K562 (cell line): Measurements from ENCODE around the gene WWC2. TPM values are rescaled to one million over a fixed set of nuclear protein-coding genes. Genes with fewer than 3 reads are reported as not detected.

ENCODE experiments used
- EWSR1 ChIP-seq: fragments of 450-650 bp; IDR thresholded peaks from 2 replicates; pipeline ENCODE4 v1.6.1; 2018; ENCODE audit warnings: borderline replicate concordance, mild to moderate bottlenecking, low read depth, moderate library complexity; ENCODE audit not compliant: partially characterized antibody
- NFRKB ChIP-seq: fragments of 450-650 bp; IDR thresholded peaks from 2 replicates; pipeline ENCODE4 v1.6.1; 2016; ENCODE audit warnings: low read depth
- NR4A1 ChIP-seq, 2 experiments: fragments of 250-450 bp in 1 of 2; fragments of 450-650 bp in 1 of 2; sonication (Bioruptor Pico) in 1 of 2; IDR thresholded peaks; 2 replicates each; pipeline versions ENCODE4 v1.4.0 to v1.6.1; 2016 to 2020; ENCODE audit warnings: mild to moderate bottlenecking in 2 of 2, missing compliant biosample characterization in 1 of 2, missing genetic modification characterization in 1 of 2, moderate library complexity in 1 of 2
- RBFOX2 ChIP-seq: fragments of 200-400 bp; formaldehyde crosslinking; IDR thresholded peaks from 2 replicates; pipeline ENCODE4 v1.6.1; 2017; ENCODE audit warnings: low read depth, mild to moderate bottlenecking, low read length, moderate library complexity
- TAF9B ChIP-seq: fragments of 450-650 bp; IDR thresholded peaks from 2 replicates; pipeline ENCODE4 v1.6.1; 2018; ENCODE audit warnings: mild to moderate bottlenecking; ENCODE audit not compliant: partially characterized antibody
- TAL1 ChIP-seq: fragments of 450-650 bp; IDR thresholded peaks from 2 replicates; pipeline ENCODE4 v1.6.1; 2016; ENCODE audit warnings: mild to moderate bottlenecking
- THRAP3 ChIP-seq: fragments of 450-650 bp; IDR thresholded peaks from 2 replicates; pipeline ENCODE4 v1.6.1; 2016; ENCODE audit warnings: mild to moderate bottlenecking, inconsistent platforms, borderline replicate concordance
- U2AF1 ChIP-seq: fragments of 200-400 bp; formaldehyde crosslinking; optimal IDR thresholded peaks from 2 replicates; pipeline ENCODE3; 2017; ENCODE audit warnings: mild to moderate bottlenecking, low read depth, low read length, moderate library complexity
- ZNF232 ChIP-seq: sonication (generic); formaldehyde crosslinking; IDR thresholded peaks from 2 replicates; pipeline ENCODE4 v1.8.0; 2022; ENCODE audit warnings: mild to moderate bottlenecking, missing genetic modification reagents
- ZNF444 ChIP-seq: fragments of 250-450 bp; sonication (Bioruptor Pico); IDR thresholded peaks from 2 replicates; pipeline ENCODE4 v1.4.0; 2020; ENCODE audit warnings: mild to moderate bottlenecking, moderate library complexity
- polyA plus RNA-seq, 8 experiments: library from polyadenylated mRNA; depleted of rRNA in 4 of 8; stranded (reverse) in 5 of 8; unstranded in 3 of 8; fragments of >200 nt; fragmentation: Nextera tagmentation in 2 of 8; fragmentation: Illumina TruSeq in 1 of 8; extraction: Ambion mirVana in 2 of 8; extraction: Trizol in 1 of 8; gene quantifications; 2 replicates each; pipeline versions ENCODE4 v1.2.1 to v1.2.3, GENCODE V29; 2011 to 2014; ENCODE audit warnings: inconsistent platforms in 1 of 8, missing spikeins in 1 of 8
- total RNA-seq, 7 experiments: library from RNA; depleted of rRNA in 6 of 7; stranded (reverse); fragments of >200 nt in 6 of 7; fragmentation: Illumina TruSeq in 2 of 7; extraction: Trizol in 2 of 7; gene quantifications; 2 replicates each; pipeline versions ENCODE4 v1.2.1 to v1.2.3, GENCODE V29; 2011 to 2021; ENCODE audit warnings: low replicate concordance in 1 of 7
- TF ChIP-seq, protein P1 (sequence below), 2 experiments: fragments of 450-650 bp in 1 of 2; sonication (generic) in 1 of 2; formaldehyde crosslinking in 1 of 2; IDR thresholded peaks; 2 replicates each; pipeline versions ENCODE4 v1.7.1 to v1.9.0; 2016 to 2022; ENCODE audit warnings: inconsistent platforms in 1 of 2, mild to moderate bottlenecking in 1 of 2, missing genetic modification reagents in 1 of 2
- TF ChIP-seq, protein P2 (sequence below): sonication (generic); formaldehyde crosslinking; IDR thresholded peaks from 2 replicates; pipeline ENCODE4 v1.8.0; 2022; ENCODE audit warnings: mild to moderate bottlenecking, missing genetic modification reagents
- TF ChIP-seq, protein P3 (sequence below): sonication (generic); formaldehyde crosslinking; IDR thresholded peaks from 2 replicates; pipeline ENCODE4 v1.8.0; 2022; ENCODE audit warnings: missing genetic modification reagents, mild to moderate bottlenecking, borderline replicate concordance

Gene WWC2
- total and polyA plus RNA-seq, 9 of the 15 experiments (the other 6 are each of a cell fraction or from before 2014, with no cell fraction given) = 3.7 to 39.4 (median 19.6) TPM

DNA sequence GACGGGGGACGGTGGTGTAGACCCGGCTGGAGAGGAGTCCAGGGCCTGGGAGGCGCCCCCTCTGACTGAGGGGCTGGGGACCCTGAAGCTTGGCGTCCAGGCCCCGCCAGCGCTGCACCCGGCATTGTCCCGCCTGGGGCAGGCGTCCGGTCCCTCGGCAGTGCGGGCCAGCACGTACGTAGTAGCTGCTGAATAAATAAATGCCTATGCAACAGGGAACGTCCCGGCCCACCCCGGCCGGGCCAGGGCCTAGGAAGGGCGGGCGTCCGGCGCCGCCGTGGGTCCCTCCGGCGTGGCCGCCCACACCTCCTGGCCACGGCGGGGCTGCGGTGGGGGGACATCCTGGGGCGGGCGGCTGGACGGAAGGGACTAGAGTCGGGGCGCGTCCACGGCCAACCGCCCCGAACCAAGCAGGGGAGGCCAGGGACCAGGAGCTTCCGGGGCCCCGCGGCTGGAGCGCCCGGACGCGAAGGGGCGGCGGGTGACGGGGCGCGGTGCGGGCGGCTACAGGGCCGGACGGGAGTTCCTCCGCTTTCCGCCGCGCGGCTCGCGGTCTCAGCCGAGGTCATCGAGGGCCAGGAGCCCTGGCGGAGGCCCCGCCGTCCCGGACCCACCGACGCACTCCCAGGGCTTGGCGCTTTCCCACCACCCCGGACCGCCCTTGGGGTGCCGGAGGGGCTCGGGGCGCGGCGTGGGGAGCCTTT lies 886 bp upstream of the WWC2 start (continued):
- TF ChIP-seq, protein P1, sequence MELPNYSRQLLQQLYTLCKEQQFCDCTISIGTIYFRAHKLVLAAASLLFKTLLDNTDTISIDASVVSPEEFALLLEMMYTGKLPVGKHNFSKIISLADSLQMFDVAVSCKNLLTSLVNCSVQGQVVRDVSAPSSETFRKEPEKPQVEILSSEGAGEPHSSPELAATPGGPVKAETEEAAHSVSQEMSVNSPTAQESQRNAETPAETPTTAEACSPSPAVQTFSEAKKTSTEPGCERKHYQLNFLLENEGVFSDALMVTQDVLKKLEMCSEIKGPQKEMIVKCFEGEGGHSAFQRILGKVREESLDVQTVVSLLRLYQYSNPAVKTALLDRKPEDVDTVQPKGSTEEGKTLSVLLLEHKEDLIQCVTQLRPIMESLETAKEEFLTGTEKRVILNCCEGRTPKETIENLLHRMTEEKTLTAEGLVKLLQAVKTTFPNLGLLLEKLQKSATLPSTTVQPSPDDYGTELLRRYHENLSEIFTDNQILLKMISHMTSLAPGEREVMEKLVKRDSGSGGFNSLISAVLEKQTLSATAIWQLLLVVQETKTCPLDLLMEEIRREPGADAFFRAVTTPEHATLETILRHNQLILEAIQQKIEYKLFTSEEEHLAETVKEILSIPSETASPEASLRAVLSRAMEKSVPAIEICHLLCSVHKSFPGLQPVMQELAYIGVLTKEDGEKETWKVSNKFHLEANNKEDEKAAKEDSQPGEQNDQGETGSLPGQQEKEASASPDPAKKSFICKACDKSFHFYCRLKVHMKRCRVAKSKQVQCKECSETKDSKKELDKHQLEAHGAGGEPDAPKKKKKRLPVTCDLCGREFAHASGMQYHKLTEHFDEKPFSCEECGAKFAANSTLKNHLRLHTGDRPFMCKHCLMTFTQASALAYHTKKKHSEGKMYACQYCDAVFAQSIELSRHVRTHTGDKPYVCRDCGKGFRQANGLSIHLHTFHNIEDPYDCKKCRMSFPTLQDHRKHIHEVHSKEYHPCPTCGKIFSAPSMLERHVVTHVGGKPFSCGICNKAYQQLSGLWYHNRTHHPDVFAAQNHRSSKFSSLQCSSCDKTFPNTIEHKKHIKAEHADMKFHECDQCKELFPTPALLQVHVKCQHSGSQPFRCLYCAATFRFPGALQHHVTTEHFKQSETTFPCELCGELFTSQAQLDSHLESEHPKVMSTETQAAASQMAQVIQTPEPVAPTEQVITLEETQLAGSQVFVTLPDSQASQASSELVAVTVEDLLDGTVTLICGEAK (IDR thresholded peaks at IDR 0.05) = no peak
- TF ChIP-seq, protein P1 (CRISPR knock-in tag; IDR thresholded peaks at IDR 0.05) = no peak
- TF ChIP-seq, protein P2, sequence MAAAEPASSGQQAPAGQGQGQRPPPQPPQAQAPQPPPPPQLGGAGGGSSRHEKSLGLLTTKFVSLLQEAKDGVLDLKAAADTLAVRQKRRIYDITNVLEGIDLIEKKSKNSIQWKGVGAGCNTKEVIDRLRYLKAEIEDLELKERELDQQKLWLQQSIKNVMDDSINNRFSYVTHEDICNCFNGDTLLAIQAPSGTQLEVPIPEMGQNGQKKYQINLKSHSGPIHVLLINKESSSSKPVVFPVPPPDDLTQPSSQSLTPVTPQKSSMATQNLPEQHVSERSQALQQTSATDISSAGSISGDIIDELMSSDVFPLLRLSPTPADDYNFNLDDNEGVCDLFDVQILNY (CRISPR knock-in tag) = no peak
- TF ChIP-seq TAL1 = no peak
- TF ChIP-seq NR4A1 (CRISPR knock-in tag; IDR thresholded peaks at IDR 0.05) = no peak
- TF ChIP-seq NR4A1 (tag; IDR thresholded peaks at IDR 0.05) = no peak
- TF ChIP-seq, protein P3, sequence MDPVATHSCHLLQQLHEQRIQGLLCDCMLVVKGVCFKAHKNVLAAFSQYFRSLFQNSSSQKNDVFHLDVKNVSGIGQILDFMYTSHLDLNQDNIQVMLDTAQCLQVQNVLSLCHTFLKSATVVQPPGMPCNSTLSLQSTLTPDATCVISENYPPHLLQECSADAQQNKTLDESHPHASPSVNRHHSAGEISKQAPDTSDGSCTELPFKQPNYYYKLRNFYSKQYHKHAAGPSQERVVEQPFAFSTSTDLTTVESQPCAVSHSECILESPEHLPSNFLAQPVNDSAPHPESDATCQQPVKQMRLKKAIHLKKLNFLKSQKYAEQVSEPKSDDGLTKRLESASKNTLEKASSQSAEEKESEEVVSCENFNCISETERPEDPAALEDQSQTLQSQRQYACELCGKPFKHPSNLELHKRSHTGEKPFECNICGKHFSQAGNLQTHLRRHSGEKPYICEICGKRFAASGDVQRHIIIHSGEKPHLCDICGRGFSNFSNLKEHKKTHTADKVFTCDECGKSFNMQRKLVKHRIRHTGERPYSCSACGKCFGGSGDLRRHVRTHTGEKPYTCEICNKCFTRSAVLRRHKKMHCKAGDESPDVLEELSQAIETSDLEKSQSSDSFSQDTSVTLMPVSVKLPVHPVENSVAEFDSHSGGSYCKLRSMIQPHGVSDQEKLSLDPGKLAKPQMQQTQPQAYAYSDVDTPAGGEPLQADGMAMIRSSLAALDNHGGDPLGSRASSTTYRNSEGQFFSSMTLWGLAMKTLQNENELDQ = no peak
- TF ChIP-seq ZNF444 (CRISPR knock-in tag) = no peak
- TF ChIP-seq NFRKB = no peak
- TF ChIP-seq ZNF232 (CRISPR knock-in tag) = no peak
- TF ChIP-seq TAF9B = no peak
- no peak for TF ChIP-seq U2AF1
- TF ChIP-seq THRAP3 = no peak
- TF ChIP-seq RBFOX2 = no peak
- no peak for TF ChIP-seq EWSR1
